Measurements from ENCODE around the gene ECE1. TPM values are rescaled to one million over a fixed set of nuclear protein-coding genes. Genes with fewer than 3 reads are reported as not detected.

Gene ECE1
- 54.8 and 60.0 TPM in 2 replicates for total RNA-seq

DNA sequence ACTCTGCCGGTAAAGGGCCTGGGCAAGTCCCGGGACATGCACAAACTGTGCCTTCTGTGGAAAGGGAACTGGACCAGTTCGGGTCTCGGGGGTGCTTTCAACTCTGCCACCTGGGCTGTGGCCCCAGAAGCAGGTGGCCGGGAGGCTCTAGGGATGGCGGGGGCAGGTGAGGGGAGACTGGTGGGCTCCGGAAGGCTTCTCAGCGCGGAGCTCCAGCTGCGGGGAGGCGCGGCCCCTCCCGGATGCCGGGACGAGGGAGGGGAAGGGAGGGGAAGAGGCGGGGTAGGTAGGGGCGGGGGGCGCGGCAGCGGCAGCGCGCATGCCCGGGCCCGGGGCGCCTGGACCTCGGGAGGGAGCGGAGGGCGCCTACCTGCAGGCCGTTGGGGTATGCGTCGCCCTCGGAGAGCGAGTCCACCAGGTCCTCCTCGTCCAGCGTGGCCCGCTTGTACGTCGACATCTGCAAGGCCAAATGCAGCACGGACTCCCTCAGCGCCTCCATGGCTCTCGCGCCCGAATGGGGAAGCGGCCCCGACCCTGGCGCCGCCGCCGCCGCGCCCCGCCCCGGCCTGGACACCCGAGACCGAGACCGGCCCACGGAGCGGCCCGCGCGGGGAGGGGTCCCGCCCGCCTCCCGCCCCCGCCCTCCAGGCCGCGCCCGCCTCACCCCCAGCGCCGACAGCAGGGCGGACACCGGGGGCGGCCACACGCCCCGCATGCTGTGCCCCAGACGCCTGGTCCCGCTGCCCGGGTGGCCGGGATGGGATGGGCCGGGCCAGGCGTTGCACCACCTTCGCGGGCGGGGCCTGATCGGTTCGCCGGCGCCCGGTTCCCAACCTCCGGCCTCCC is at the start of gene ECE1:
Gene ECE1 (minus strand): TSS at position 764 of the 846 bp plus-strand sequence. CDS start 49 bp downstream, at position 715.

GRCh38 chr1:21176586-21177555 is 113.4 kb downstream of the ECE1 start, which contains the start of gene EIF4G3:
EIF4G3 (minus strand) TSS chr1:21176897; CDS start chr1:21002742, 174,155 bp downstream.

Other genes with a start within 250 kb of the ECE1 start
- 34.9 and 43.7 TPM in 2 replicates for gene EIF4G3, start 113.6 kb downstream of the ECE1 start, total RNA-seq
- gene NBPF3, start 149.7 kb upstream of the ECE1 start, total RNA-seq, result 6.8 and 8.8 TPM in 2 replicates
- gene ALPL, start 219.0 kb upstream of the ECE1 start, total RNA-seq, result 98.3 and 104 TPM in 2 replicates

Data from cardiac ventricle fibroblast (primary cell).